Right atrium auricular region (tissue), 2 donors: ENCODE data around the gene PLCH1. TPM values are rescaled to one million over a fixed set of nuclear protein-coding genes. Genes with fewer than 3 reads are reported as not detected.

Experiments
- DNase-seq: peaks from one replicate; pipeline ENCODE4 v3.0.0-alpha.2; 2019; ENCODE audit warnings: low spot score
- H3K27ac ChIP-seq, 2 donors: fragments of 200-600 bp; sonication (generic); 1 replicate in 1 of 2; 2 replicates in 1 of 2; pipeline ENCODE4 v1.5.1; 2016 to 2019
- H3K27me3 ChIP-seq, 2 donors: fragments of 200-600 bp; sonication (generic); one replicate each; pipeline versions ENCODE4 v1.5.1 to v1.6.0; 2017 to 2019
- H3K36me3 ChIP-seq: fragments of 200-600 bp; sonication (generic); one replicate; pipeline ENCODE4 v1.5.1; 2016
- H3K4me1 ChIP-seq, 2 donors: fragments of 200-600 bp; sonication (generic); one replicate each; pipeline versions ENCODE4 v1.5.1 to v1.6.0; 2017 to 2019
- H3K4me3 ChIP-seq, 2 donors: fragments of 200-600 bp; sonication (generic); 1 replicate in 1 of 2; 2 replicates in 1 of 2; pipeline ENCODE4 v1.5.1; 2017 to 2019; ENCODE audit warnings: mild to moderate bottlenecking in 1 of 2, moderate library complexity in 1 of 2
- H3K9me3 ChIP-seq, 2 donors: fragments of 200-600 bp; sonication (generic); one replicate each; pipeline ENCODE4 v1.5.1; 2019
- total RNA-seq, 2 donors: library from RNA; depleted of rRNA; stranded (reverse); fragments of >200 nt; gene quantifications; one replicate each; pipeline ENCODE4 v1.1.0, GENCODE V29; 2016
- TF ChIP-seq, protein P1 (sequence below), 2 donors: fragments of 200-600 bp; sonication (generic); IDR thresholded peaks; one replicate each; pipeline ENCODE4 v1.5.1; 2019; ENCODE audit warnings: antibody characterized with exemption in 2 of 2

The PLCH1 gene
- total RNA-seq, 2 donors from 2014 or later, result 1.4 to 1.5 TPM

DNA sequence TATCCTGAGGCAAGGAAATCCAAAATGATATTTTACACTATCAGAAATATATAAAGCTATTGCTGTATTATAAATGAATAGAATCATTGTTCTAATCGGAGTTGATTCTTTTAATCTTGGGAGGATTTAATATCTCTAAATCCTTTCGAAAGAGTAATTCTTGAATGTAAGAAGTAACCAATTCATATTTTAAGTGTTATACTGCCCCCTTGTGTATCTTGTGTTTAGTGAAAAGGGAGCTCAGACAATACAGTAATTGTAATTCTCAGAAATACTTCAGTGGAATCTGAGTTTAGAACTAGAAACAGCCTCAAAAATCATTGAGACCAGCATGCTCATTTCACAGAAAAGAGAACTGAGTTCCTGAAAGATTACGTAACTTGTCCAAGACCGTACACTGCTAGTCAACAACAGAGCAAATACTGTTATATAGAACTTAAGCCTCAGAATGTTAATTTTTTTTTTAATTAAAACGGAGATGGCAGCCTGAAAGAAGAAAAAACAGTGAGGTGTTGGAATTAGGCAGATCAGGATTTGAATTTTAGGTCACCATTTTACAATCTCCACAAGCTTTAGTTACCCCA, 42.9 kb downstream of the PLCH1 start:
- TF ChIP-seq, protein P1, sequence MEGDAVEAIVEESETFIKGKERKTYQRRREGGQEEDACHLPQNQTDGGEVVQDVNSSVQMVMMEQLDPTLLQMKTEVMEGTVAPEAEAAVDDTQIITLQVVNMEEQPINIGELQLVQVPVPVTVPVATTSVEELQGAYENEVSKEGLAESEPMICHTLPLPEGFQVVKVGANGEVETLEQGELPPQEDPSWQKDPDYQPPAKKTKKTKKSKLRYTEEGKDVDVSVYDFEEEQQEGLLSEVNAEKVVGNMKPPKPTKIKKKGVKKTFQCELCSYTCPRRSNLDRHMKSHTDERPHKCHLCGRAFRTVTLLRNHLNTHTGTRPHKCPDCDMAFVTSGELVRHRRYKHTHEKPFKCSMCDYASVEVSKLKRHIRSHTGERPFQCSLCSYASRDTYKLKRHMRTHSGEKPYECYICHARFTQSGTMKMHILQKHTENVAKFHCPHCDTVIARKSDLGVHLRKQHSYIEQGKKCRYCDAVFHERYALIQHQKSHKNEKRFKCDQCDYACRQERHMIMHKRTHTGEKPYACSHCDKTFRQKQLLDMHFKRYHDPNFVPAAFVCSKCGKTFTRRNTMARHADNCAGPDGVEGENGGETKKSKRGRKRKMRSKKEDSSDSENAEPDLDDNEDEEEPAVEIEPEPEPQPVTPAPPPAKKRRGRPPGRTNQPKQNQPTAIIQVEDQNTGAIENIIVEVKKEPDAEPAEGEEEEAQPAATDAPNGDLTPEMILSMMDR (IDR thresholded peaks at IDR 0.05), result peak; percentile 36 to 78
- no peaks in the 10 kb centered on the region for H3K4me1 ChIP-seq
- peak overlapping the region in 1 of 2 donors; percentile 39 for H3K27ac ChIP-seq
- no peak overlapping the region for H3K4me3 ChIP-seq
- no peaks in the 10 kb centered on the region for H3K27me3 ChIP-seq
- no peak for DNase-seq
- H3K9me3 ChIP-seq, result no peaks in the 10 kb centered on the region
- no peaks in the 10 kb centered on the region for H3K36me3 ChIP-seq

DNA sequence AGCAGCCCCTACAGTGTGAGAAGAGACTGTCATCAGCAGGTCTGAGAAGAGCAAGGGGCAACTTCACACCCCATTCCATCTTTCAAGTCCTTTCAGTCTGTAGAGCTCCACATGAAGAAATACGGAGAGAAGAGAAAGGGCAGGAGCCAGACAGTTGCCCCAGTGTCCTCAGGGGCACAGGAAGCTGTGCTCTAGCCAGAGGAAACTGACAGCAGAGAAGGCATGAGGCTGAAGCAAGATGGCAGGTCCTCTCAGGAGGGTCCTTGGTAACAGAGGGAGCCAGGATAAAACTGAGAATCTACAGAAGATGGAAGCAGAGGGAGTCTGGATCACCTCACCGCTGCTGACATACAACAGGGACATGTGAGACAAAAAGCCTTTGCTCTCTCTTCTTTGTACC, 47.3 kb downstream of the PLCH1 start:
- Histone ChIP-seq H3K4me1 (no peaks in the 10 kb centered on the region), H3K9me3 (no peaks in the 10 kb centered on the region), H3K36me3 (no peaks in the 10 kb centered on the region), H3K27ac (no peak overlapping the region), H3K27me3 (no peaks in the 10 kb centered on the region), H3K4me3 (no peak overlapping the region)
- TF ChIP-seq, protein P1 (IDR thresholded peaks at IDR 0.05), result no peak
- no peak for DNase-seq

DNA sequence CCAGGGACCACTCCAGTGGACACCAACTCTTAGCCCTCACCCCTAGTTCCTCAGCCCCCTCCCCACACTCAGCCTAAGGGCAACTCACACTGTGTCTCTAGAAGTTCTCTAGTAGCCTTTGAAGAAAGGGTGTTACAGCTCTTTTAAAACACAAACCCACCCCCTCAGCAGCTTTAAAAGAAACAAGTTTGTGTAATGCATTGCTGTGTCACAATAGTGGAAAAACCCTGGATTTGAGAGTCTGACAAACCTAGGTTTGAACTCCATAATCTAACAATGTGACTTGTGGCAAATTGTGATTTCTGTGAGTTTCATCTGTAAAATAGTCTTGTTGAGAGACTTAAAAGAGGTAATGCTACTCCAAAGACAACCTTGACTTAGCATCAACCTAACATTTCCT, 54.0 kb downstream of the PLCH1 start:
- Histone ChIP-seq H3K36me3 (no peaks in the 10 kb centered on the region), H3K4me1 (no peaks in the 10 kb centered on the region), H3K4me3 (no peak overlapping the region), H3K9me3 (no peaks in the 10 kb centered on the region), H3K27ac (no peak overlapping the region), H3K27me3 (no peaks in the 10 kb centered on the region)
- no peak for DNase-seq
- TF ChIP-seq, protein P1 (IDR thresholded peaks at IDR 0.05), result no peak

DNA sequence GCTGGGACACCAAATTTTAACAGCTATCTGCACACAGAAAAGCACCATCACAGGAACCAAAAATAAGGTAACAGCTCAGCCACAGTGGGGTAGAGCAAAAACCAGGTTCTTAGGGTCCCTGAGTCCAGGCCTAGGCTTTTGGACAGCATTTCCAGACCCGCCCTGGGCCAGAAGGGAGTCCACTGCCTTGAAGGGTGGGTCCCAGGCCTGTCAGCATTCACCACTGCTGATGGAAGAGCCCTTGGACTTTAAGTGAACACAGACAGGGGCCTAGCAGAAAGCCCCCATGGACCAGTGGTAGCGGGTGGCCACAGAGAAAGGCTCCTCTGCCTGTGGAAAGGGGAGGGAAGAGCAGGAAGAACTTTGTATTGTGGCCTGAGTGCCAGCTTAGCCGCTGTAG, 56.4 kb downstream of the PLCH1 start:
- no peak for DNase-seq
- Histone ChIP-seq H3K27me3 (no peaks in the 10 kb centered on the region), H3K36me3 (no peaks in the 10 kb centered on the region), H3K4me3 (no peak overlapping the region), H3K27ac (no peak overlapping the region), H3K4me1 (no peaks in the 10 kb centered on the region), H3K9me3 (no peaks in the 10 kb centered on the region)
- TF ChIP-seq, protein P1 (IDR thresholded peaks at IDR 0.05), result no peak

DNA sequence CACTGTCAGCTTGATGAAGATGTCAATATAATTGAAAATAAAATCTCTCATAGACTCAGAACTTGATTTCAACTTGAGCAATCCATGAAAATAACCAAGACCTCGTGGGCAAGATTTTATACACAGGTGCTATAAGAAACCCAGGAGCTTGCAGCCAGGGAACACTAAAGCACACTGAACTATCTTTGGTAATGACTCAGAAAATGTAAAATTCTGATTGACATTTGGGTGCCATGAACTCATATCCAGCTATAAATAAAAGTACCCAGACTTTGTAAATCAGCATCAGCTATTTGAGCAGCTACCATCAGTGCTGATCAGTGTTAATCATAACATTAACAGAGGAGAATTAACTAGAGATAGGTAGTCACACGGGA, 61.5 kb downstream of the PLCH1 start:
- Histone ChIP-seq H3K27ac (no peak overlapping the region), H3K4me3 (no peak overlapping the region), H3K27me3 (no peaks in the 10 kb centered on the region), H3K4me1 (no peaks in the 10 kb centered on the region), H3K9me3 (no peaks in the 10 kb centered on the region), H3K36me3 (no peaks in the 10 kb centered on the region)
- DNase-seq, result no peak
- TF ChIP-seq, protein P1 (IDR thresholded peaks at IDR 0.05), result no peak
